ENCODE measurements around the gene PCTP. TPM values are rescaled to one million over a fixed set of nuclear protein-coding genes. Genes with fewer than 3 reads are reported as not detected.

PCTP gene
- total and polyA plus RNA-seq, 8 donors: 4.7 to 69.2 (median 22.6) TPM

- Histone ChIP-seq H3K27ac (peak overlapping the region in 4 of 5 donors; percentile 74 to 85 (median 78)), H3K4me3 (peak overlapping the region; percentile 39 to 49 (median 44)), H3K36me3 (peaks cover 0 to 7% (median 3%) of the 10 kb centered on the region in 4 donors), H3K4me1 (peaks cover 0 to 45% (median 22%) of the 10 kb centered on the region in 4 donors), H3K27me3 (peaks cover 0 to 10% (median 0%) of the 10 kb centered on the region in 3 donors), H3K9me3 (no peaks in the 10 kb centered on the region)
- DNase-seq: no peak
- intact Hi-C loops (cut with DNase I; ENCODE audit: low total_unique reads): no loop called here
- no peak for TF ChIP-seq POLR2A (IDR thresholded peaks at IDR 0.05)
Measured at GRCh38 chr17:55723488-55723848, 27.4 kb upstream of the PCTP start.

GRCh38 chr17:55726440-55726839 lies 24.4 kb upstream of the PCTP start:
- DNase-seq: peak; percentile 30 to 64
- Histone ChIP-seq H3K27me3 (no peaks in the 10 kb centered on the region), H3K36me3 (no peaks in the 10 kb centered on the region), H3K4me1 (peaks cover 0 to 58% (median 23%) of the 10 kb centered on the region in 4 donors), H3K9me3 (no peaks in the 10 kb centered on the region), H3K27ac (peak overlapping the region in 4 of 5 donors; percentile 30 to 81 (median 48)), H3K4me3 (no peak overlapping the region)
- TF ChIP-seq POLR2AphosphoS5 (IDR thresholded peaks at IDR 0.05) (peak in 1 of 3 donors; percentile 31), EP300 (IDR thresholded peaks at IDR 0.05) (no peak)
- intact Hi-C loops (cut with DNase I; ENCODE audit: low total_unique reads): no loop called here
- 21 to 43% (median 35%) methylated on average over 2 of the region's 2 CpGs for WGBS, 5 donors

- 72 to 86% (median 79%) methylated on average over 6 of the region's 6 CpGs for WGBS, 5 donors
- Histone ChIP-seq H3K4me3 (no peak overlapping the region), H3K27ac (peak overlapping the region in 4 of 5 donors; percentile 30 to 81 (median 56)), H3K36me3 (no peaks in the 10 kb centered on the region), H3K27me3 (no peaks in the 10 kb centered on the region), H3K9me3 (no peaks in the 10 kb centered on the region), H3K4me1 (peaks cover 0 to 66% (median 26%) of the 10 kb centered on the region in 4 donors)
- no peak for DNase-seq
- intact Hi-C loops (cut with DNase I; ENCODE audit: low total_unique reads): no loop called here
- no peak for TF ChIP-seq CTCF (IDR thresholded peaks at IDR 0.05)
Measured at GRCh38 chr17:55727275-55727674, 23.6 kb upstream of the PCTP start.

GRCh38 chr17:55727920-55728319 lies 22.9 kb upstream of the PCTP start:
- H3K27ac ChIP-seq: peak overlapping the region in 4 of 5 donors; percentile 30 to 81 (median 56)
- intact Hi-C loops (cut with DNase I; ENCODE audit: low total_unique reads): no loop called here
- H3K4me3 ChIP-seq: no peak overlapping the region
- H3K27me3 ChIP-seq: no peaks in the 10 kb centered on the region
- peaks cover 0 to 70% (median 29%) of the 10 kb centered on the region in 4 donors for H3K4me1 ChIP-seq
- no peak for DNase-seq
- WGBS, 5 donors: 33 to 95% (median 86%) methylated on average over 1 of the region's 1 CpG
- no peaks in the 10 kb centered on the region for H3K36me3 ChIP-seq
- H3K9me3 ChIP-seq: no peaks in the 10 kb centered on the region
- no peak for TF ChIP-seq EP300 (IDR thresholded peaks at IDR 0.05)
- no peak for TF ChIP-seq CTCF (IDR thresholded peaks at IDR 0.05)
- TF ChIP-seq POLR2AphosphoS5 (IDR thresholded peaks at IDR 0.05): no peak
- no peak for TF ChIP-seq POLR2A (IDR thresholded peaks at IDR 0.05)

GRCh38 chr17:55728361-55728760 lies 22.5 kb upstream of the PCTP start:
- no peaks in the 10 kb centered on the region for H3K36me3 ChIP-seq
- H3K4me3 ChIP-seq: no peak overlapping the region
- no peaks in the 10 kb centered on the region for H3K27me3 ChIP-seq
- H3K9me3 ChIP-seq: no peaks in the 10 kb centered on the region
- WGBS, 5 donors: 74 to 82% (median 76%) methylated on average over 5 of the region's 5 CpGs
- H3K27ac ChIP-seq: peak overlapping the region in 4 of 5 donors; percentile 30 to 81 (median 56)
- intact Hi-C loops (cut with DNase I; ENCODE audit: low total_unique reads): no loop called here
- H3K4me1 ChIP-seq: peaks cover 0 to 70% (median 31%) of the 10 kb centered on the region in 4 donors
- no peak for TF ChIP-seq POLR2AphosphoS5 (IDR thresholded peaks at IDR 0.05)
- no peak for TF ChIP-seq CTCF (IDR thresholded peaks at IDR 0.05)
- no peak for DNase-seq

All from stomach (tissue), 9 donors.